Measurements from ENCODE around the gene CENPVL3.
"Not testable (repeated sequence)": the region's sequence is repeated elsewhere in the genome, so short reads cannot be mapped to it uniquely, and the experiment has no call there.

CENPVL3 gene

DNA sequence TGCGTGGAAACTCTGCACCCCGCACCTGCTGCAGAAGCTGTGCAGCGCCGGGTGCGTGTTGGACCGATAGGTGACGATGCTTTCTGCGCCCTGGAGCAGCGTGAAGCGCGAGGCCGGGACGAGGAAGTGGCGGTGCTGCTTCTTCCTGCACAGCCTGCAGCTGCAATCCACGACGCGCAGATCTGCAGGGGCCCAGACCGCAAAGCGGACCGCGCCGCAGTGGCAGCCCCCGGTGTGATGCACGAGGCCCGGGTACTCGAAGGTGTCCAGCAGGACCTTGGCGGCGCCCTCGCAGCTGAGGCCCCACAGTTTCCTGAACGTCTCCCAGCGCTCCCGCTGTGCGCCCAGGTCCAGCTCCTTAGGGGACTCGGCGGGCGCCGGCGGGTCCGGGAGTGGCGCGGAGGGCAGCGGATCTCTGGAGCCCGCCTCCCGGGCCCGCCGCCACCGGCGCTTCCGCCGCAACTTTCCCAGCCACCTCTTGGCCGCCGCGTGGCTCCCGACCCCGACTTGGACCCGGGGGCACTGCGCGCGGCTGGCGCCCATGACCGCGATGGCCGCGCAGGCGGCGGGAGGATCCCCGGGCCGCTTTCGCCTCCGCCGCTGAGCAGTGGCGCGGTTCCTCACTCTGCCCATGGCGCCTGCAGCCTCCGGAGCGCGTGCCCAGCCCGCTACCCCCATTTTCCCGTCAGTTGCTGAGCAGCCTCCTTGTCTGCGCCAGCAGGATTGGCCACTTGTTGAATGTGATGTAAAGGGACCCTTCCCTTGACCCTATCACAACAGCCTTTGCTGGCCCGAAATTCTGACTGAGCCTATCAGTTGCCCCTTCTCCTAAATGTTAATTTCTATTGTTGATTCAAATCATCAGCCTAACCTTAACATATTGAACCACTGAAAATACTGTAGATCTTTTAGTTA, at the start of gene CENPVL3:
Gene CENPVL3, minus strand, starts transcription at position 672 of the 915 bp plus-strand sequence. Its CDS starts 39 bp downstream, at position 633.
- DNase-seq (ENCODE audit: low spot score) = not testable (repeated sequence)

DNA sequence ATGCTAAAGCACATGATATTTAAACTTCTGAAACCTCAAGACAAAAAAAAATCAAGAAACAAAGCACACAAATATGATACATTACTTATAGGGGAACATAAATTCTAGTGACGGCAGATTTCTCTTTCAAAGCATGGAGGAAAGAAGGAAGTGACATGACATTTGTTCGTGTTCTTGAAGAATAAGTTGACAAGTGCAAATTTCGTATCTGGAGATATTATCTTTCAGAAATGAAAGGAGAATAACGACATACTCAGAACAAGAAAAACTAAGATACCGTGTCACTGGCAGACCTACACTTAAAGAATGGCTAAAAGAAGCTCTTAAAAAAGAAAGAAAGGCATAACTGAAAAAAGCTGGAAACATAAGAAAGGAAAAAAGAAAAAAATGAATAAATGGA, 47.3 kb upstream of the CENPVL3 start:
- no peak for DNase-seq (ENCODE audit: low spot score)

DNA sequence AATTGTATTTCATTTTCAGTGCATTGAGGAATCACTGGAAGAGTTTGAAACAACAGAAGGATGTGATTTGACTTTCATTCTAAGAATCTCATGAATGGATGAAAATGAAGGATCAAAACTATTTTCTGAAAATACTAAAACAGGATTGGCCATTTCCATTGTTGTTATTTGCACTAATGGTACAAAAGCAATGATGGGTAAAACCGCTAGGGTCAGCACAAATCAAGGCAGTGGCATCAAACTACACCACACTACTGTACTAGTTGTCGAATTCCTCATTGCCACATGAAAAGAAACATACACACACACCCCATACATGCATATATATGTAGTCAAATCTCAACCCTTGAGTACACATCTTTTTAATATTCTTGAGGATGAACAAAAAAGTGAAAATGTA, 24.7 kb upstream of the CENPVL3 start:
- no peak for DNase-seq (ENCODE audit: low spot score)

DNA sequence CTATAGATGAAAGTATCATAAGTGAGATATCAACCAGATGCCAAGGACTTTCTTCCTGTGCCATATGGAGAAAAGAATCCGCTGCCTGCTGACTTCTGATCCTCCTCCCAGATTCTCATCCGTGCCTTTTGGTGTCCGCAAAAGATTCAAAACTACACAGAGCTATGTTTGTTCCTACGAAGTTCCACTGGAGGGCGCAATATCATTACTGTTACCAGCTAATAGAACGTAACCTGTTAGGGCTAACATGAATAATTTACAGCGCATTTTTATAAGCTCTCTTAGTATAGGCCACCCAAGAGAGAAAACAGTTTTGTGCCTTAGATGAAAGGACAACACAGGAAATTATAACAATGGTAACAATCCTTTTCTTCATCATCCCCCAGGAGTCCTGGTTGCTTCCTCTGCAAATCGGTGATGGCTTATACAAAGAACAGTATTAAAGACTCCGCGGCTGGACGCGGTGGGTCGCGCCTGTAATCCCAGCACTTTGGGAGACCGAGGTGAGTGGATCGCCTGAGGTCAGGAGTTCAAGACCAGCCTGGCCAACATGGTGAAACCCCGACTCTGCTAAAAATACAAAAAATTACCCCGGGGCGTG, 22.8 kb upstream of the CENPVL3 start:
- peak; percentile 41 for DNase-seq (ENCODE audit: low spot score)

DNA sequence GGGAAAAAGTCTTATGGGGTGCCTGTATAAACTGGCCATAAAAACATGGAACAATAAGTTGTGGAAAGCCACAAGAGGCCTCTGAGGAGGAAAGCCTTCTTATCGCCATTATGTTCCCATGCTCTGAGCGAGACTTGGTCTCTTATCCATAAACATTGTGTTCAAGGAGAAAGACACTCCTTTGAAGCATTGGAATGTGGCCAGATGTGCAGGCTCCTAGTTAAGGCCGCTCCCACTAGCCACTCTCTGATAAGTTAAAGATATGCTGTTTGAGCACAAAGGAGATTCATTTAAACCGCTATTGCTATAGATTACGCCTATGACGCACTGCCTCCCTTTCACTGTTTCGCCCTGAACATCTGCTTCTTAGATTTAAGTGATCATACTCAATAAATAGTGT, 17.8 kb upstream of the CENPVL3 start:
- DNase-seq (ENCODE audit: low spot score) = not testable (repeated sequence)

DNA sequence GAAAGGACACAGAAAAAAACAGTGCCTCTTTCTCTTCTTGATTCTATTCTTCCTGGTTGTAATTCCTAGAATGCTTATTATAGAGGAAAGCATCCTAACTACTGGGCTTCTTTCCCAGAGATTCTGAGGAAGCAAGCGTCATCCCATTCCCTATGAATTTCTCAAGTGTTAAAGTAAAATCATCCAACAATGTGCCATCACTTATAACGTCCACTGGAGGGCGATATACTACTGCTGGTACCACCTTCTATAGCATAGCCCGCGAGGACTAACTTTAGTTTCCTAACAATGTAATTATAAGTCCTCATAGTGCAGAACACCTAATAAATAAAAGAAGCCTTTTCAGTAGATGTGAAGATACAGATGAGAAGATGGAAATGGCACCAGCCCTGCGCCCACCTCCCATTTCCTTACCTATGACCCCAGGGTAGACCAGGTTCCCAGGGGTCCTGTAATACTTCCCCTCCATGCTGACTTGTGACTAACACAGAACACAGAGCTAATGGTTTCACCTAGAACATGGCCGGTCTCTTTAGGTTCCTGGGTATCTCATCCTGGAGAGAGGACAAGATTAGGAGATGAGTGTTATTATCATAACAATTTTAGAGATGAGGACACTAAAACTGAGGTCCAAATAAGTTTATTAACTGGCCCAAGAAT, 4.2 kb downstream of the CENPVL3 start:
- DNase-seq (ENCODE audit: low spot score) = peak; percentile 23

DNA sequence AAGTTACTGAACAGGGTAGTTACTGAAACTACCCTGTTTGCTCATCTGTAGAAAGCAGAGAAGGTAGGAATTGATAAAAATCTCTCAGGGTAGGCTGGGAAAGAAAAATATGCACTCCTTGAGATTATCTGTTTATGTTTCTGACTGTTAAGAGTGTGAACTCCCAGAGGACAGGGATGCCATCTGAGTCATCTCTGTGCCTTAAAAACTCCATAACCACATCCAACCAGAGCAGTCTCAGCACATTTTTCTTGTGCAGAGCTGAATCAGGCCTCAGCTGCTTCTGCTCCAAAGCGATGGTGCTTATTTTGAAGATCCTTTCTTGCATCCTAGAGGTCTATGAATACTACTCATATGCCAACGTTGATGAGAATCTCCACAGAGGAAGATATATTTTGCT, 9.9 kb downstream of the CENPVL3 start:
- peak; percentile 15 for DNase-seq (ENCODE audit: low spot score)

DNA sequence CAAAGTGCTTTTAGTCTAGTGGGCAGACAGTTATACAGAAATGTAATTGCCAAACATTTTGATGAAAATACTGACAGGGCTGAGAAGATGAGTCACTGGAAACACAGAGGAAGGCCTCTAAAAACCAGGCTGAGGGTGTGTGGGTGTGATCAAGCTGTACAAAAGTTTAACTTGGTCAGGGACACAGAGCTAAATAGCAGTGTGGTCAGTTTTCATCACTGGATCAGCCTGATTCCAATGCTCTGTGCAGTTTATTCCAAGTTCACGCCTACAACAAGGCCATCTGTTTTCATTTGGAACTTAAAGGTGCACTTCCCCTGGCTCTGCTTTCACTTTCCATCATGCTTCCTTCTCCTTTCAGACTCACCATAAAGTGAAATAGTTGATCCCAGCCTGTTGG, 10.6 kb downstream of the CENPVL3 start:
- DNase-seq (ENCODE audit: low spot score) = peak; percentile 22

DNA sequence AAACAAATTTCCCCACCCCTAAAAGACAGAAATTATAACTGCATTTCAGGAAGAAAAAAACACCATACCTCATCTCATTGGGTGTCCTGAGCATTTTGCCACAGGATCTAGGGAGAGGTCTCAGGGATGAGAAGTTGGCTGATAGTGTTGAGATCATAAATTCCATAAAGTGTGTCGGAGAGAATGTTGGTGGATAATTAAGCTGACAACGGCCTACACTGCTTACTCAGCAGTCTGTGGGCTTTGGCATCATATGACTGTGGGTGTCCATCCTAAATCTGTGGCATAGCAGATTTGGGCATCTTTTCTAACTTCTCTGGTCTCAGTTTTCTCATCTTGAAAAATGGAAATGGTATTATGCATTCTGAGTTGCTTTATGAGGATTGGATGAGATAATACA, 12.3 kb downstream of the CENPVL3 start:
- DNase-seq (ENCODE audit: low spot score) = no peak

DNA sequence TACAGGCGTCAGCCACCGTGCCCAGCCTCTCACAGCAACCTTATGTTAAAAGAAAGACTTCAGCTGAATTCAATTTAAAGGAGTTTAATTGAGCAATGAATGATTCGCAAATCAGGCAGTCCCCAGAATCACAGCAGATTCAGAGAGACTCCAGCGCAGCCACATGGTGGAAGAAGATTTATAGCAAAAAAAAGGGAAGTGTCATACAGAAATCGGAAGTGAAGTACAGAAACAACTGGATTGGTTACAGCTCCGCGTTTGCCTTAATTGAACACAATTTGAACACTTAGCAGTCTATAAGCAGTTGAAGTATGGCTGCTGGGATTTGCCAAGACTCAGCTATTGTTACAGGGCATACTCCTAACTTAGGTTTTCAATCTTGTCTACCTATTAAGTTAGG, 19.8 kb downstream of the CENPVL3 start:
- no peak for DNase-seq (ENCODE audit: low spot score)

DNA sequence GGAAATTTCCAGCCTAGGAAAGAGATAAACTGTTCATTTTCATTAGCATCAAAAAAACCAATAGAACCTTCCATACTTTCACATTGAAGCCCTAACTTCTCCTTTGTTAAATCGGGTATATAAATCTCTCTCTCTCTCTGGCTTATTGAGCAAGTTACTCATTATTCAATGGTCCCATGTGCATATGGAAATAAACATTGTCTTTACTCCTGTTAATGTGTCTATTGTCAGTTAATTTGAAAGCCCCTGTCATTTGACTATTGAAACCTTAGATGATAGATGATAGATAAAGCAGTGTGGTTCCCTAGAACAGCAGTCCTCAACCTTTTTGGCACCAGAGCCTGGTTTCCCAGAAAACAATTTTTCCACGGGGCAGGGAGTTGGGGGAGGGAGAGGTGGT, 46.8 kb downstream of the CENPVL3 start:
- DNase-seq (ENCODE audit: low spot score) = no peak

DNA sequence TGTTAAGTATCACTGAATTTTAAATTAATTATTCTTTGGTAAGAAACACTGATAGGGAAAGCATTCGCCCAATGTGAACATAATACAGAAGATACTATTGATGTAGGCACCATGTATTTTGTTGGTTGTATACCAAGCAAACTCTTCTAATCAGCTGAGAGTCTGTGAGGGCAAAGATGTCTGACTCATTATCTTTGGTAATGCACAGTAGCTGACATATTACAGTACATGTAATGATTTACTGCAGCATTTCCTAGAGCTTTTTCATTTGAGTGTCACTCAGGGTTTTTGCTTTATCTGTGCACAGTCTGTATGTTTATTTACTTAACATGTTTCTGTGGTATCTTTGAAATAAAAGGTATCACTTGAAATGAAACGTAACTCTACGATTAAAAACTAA, 49.2 kb downstream of the CENPVL3 start:
- no peak for DNase-seq (ENCODE audit: low spot score)

DNA sequence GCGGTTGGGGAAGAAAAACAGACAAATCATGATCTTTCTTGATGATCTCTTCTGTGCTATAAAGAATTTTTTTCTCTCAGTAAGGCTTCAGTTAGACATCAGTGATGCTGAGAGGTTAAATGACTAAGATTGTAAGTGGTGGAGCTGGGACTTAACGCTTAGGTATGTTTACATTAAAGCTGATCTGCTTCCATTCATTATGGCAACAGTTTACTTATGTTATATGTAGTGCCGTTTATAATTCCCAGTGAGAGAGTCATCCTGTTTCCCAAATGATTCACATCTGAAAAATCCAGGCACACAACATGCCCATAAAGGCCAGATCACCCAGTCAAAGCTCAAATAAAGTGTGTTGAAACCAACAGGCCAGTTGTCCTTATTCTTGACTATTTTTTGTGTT, 50.1 kb downstream of the CENPVL3 start:
- DNase-seq (ENCODE audit: low spot score) = peak; percentile 8

Data from AG20443 (cell line).